Panc1 (cell line): Measurements from ENCODE around the gene LY6G6F. TPM values are rescaled to one million over a fixed set of nuclear protein-coding genes. Genes with fewer than 3 reads are reported as not detected.

Source experiments
- ATAC-seq: fragments of 200-7000 bp; cut with Tn5 transposase; 2 replicates; pipeline ENCODE4 v1.9.1; 2020; ENCODE audit warnings: mild to moderate bottlenecking, moderate library complexity
- BruUV-seq: library from RNA; stranded (reverse); fragments of 400-500 nt; replicated peaks from 2 replicates; lab custom pipeline; 2021; lab: Mats Ljungman, UMichigan
- CTCF ChIA-PET: fragments of 300-600 bp; sonication (Branson Sonifier 250); formaldehyde crosslinking; loops from one replicate; lab custom pipeline; 2022; ENCODE audit warnings: antibody characterized with exemption; lab: Charles Lee
- POLR2A ChIA-PET: fragments of 300-600 bp; sonication (Branson Sonifier 250); formaldehyde crosslinking; loops from one replicate; lab custom pipeline; 2022; ENCODE audit warnings: antibody characterized with exemption; lab: Charles Lee
- DNase-seq: peaks from one replicate; pipeline ENCODE4 v3.0.0-alpha.2; 2010; ENCODE audit warnings: low read depth, low spot score
- H3K27ac ChIP-seq: 2 replicates; pipeline ENCODE4 v1.5.1; 2011; ENCODE audit warnings: mild to moderate bottlenecking, low read length, inconsistent platforms
- H3K27me3 ChIP-seq: fragments of 200-500 bp; sonication (Bioruptor generic); 2 replicates; pipeline ENCODE4 v1.6.0; 2014; ENCODE audit warnings: low read length, inconsistent platforms; ENCODE audit not compliant: control insufficient read depth, insufficient read depth
- H3K36me3 ChIP-seq: fragments of 200-500 bp; sonication (Bioruptor generic); 2 replicates; pipeline ENCODE4 v1.5.1; 2014; ENCODE audit warnings: inconsistent platforms, mild to moderate bottlenecking, low read length, moderate library complexity; ENCODE audit not compliant: control insufficient read depth, insufficient read depth
- H3K4me1 ChIP-seq: 2 replicates; pipeline ENCODE4 v1.5.1; 2011; ENCODE audit warnings: inconsistent platforms, mild to moderate bottlenecking, low read length, moderate library complexity; ENCODE audit not compliant: control insufficient read depth, insufficient read depth
- H3K4me3 ChIP-seq, 2 experiments: 2 replicates each; pipeline ENCODE4 v1.5.1; 2011 to 2012; ENCODE audit warnings: low read depth in 2 of 2, low read length in 2 of 2, mild to moderate bottlenecking in 2 of 2, inconsistent platforms in 1 of 2, moderate library complexity in 1 of 2
- H3K9me3 ChIP-seq: fragments of 200-500 bp; sonication (Bioruptor generic); 2 replicates; pipeline ENCODE4 v1.5.1; 2014; ENCODE audit warnings: low read depth, mild to moderate bottlenecking, inconsistent platforms, low read length, moderate library complexity; ENCODE audit not compliant: control insufficient read depth, insufficient read depth
- POLR2AphosphoS5 ChIP-seq: IDR thresholded peaks from 2 replicates; pipeline ENCODE4 v1.6.1; 2012; ENCODE audit warnings: mild to moderate bottlenecking, low read depth, low read length, moderate library complexity
- SIN3A ChIP-seq: IDR thresholded peaks from 2 replicates; pipeline ENCODE4 v1.6.1; 2012; ENCODE audit warnings: low read depth, mild to moderate bottlenecking, low read length, moderate library complexity, borderline replicate concordance; ENCODE audit not compliant: insufficient read depth
- TCF7L2 ChIP-seq: IDR thresholded peaks from 2 replicates; pipeline ENCODE4 v1.6.1; 2011; ENCODE audit warnings: mild to moderate bottlenecking, low read depth, low read length, inconsistent platforms
- in situ Hi-C: cut with HindIII; loops from 2 replicates; pipeline ENCODE4 v1.10.0; 2016; ENCODE audit warnings: low sequenced_read_pairs, low pct_unique_long_range_greater_than_20kb
- intact Hi-C: fragments of 100-400 bp; cut with micrococcal nuclease; formaldehyde crosslinking; loops from one replicate; pipeline ENCODE4 v1.10.0; 2022; ENCODE audit not compliant: unreplicated experiment
- total RNA-seq: library from RNA; stranded (reverse); gene quantifications from one replicate; pipeline ENCODE4 v1.2.1, GENCODE V29; 2021; ENCODE audit not compliant: unreplicated experiment
- TF ChIP-seq, protein P1 (sequence below): fragments of 450-650 bp; IDR thresholded peaks from 2 replicates; pipeline ENCODE4 v1.5.1; 2017; ENCODE audit warnings: mild to moderate bottlenecking
- TF ChIP-seq, protein P2 (sequence below), 2 experiments: IDR thresholded peaks; 2 replicates each; pipeline ENCODE4 v1.6.1; 2011 to 2012; ENCODE audit warnings: low read depth in 2 of 2, control low read depth in 1 of 2, low read length in 1 of 2, mild to moderate bottlenecking in 1 of 2, moderate library complexity in 1 of 2; ENCODE audit not compliant: insufficient read depth in 1 of 2

LY6G6F gene
- total RNA-seq, 1 experiment from 2014 or later = not detected

DNA sequence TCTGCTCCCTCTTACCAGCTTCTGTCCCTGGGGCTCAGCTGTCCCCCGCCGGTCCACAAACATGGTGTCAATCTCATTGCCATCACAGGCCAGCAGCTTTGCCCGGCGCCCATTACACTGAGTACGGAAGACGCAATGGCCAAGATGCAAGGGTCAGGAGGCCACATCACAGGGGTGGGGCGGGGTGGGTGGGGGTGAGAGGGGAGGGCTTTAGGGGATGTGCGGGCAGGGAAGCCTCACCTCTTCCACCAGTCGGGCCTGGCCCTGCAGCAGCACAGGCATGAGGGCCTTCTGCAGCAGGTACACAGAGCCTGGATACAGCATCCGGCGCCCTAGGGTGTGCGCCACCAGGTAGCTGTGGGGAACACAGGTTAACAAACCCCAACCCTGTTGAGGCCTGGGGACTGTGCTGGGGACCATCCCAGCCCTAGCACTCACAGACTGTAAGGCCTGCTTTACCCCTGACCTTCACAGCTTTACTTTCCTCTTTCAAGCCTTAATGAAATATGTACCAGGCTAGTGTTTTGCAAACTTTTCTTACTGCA is 15.0 kb upstream of the LY6G6F start:
- no TSS peak for BruUV-seq
- Histone ChIP-seq H3K9me3 (no peaks in the 10 kb centered on the region), H3K4me1 (no peaks in the 10 kb centered on the region), H3K27me3 (no peaks in the 10 kb centered on the region), H3K36me3 (0 out of 2 replicates have a peak, but pooled peaks cover 5% of the 10 kb centered on the region), H3K27ac (no peak overlapping the region), H3K4me3 (no peak overlapping the region)
- no peak for DNase-seq
- in situ Hi-C loops (no loop called here), intact Hi-C loops (no loop called here)
- no peak for TF ChIP-seq POLR2AphosphoS5
- TF ChIP-seq, protein P1, sequence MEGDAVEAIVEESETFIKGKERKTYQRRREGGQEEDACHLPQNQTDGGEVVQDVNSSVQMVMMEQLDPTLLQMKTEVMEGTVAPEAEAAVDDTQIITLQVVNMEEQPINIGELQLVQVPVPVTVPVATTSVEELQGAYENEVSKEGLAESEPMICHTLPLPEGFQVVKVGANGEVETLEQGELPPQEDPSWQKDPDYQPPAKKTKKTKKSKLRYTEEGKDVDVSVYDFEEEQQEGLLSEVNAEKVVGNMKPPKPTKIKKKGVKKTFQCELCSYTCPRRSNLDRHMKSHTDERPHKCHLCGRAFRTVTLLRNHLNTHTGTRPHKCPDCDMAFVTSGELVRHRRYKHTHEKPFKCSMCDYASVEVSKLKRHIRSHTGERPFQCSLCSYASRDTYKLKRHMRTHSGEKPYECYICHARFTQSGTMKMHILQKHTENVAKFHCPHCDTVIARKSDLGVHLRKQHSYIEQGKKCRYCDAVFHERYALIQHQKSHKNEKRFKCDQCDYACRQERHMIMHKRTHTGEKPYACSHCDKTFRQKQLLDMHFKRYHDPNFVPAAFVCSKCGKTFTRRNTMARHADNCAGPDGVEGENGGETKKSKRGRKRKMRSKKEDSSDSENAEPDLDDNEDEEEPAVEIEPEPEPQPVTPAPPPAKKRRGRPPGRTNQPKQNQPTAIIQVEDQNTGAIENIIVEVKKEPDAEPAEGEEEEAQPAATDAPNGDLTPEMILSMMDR = no peak
- no peak for TF ChIP-seq SIN3A
- TF ChIP-seq TCF7L2 = no peak
- TF ChIP-seq, protein P2, sequence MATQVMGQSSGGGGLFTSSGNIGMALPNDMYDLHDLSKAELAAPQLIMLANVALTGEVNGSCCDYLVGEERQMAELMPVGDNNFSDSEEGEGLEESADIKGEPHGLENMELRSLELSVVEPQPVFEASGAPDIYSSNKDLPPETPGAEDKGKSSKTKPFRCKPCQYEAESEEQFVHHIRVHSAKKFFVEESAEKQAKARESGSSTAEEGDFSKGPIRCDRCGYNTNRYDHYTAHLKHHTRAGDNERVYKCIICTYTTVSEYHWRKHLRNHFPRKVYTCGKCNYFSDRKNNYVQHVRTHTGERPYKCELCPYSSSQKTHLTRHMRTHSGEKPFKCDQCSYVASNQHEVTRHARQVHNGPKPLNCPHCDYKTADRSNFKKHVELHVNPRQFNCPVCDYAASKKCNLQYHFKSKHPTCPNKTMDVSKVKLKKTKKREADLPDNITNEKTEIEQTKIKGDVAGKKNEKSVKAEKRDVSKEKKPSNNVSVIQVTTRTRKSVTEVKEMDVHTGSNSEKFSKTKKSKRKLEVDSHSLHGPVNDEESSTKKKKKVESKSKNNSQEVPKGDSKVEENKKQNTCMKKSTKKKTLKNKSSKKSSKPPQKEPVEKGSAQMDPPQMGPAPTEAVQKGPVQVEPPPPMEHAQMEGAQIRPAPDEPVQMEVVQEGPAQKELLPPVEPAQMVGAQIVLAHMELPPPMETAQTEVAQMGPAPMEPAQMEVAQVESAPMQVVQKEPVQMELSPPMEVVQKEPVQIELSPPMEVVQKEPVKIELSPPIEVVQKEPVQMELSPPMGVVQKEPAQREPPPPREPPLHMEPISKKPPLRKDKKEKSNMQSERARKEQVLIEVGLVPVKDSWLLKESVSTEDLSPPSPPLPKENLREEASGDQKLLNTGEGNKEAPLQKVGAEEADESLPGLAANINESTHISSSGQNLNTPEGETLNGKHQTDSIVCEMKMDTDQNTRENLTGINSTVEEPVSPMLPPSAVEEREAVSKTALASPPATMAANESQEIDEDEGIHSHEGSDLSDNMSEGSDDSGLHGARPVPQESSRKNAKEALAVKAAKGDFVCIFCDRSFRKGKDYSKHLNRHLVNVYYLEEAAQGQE (IDR thresholded peaks at IDR 0.05; ENCODE audit: insufficient read depth in 1 of 2, low read depth in 2 of 2, low read length in 1 of 2) = no peak
- CTCF ChIA-PET = interaction anchor here (0.6 kb wide), 1 partner anchor 12 kb away, joined by 3 read pairs; the partner anchor contains the start of gene ABHD16A
- no peak for ATAC-seq
- POLR2A ChIA-PET = no interaction called here

DNA sequence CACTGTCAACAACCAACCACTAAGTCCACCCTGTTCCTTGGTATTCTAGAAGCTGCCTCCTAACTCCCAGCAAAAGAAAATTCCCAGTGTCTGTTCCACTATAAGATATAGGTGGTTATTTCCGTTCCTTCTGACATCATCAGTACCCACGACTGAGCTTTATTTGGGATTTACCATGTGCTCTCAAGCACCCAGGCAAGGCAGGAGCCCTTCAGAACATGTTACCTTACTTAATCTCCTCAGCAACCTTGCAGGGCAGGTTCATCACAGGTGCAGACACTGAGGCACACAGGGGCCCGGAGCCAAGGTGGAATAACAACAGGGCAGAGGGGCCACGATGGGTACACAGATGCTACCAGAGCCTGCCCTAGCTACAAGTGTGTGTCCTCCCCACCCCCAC is 14.3 kb upstream of the LY6G6F start:
- Histone ChIP-seq H3K4me3 (no peak overlapping the region), H3K27me3 (no peaks in the 10 kb centered on the region), H3K36me3 (0 out of 2 replicates have a peak, but pooled peaks cover 5% of the 10 kb centered on the region), H3K9me3 (no peaks in the 10 kb centered on the region), H3K27ac (no peak overlapping the region), H3K4me1 (no peaks in the 10 kb centered on the region)
- ATAC-seq = no peak
- no TSS peak for BruUV-seq
- ChIA-PET CTCF (interaction anchor here (0.6 kb wide), 1 partner anchor 11 kb away, joined by 3 read pairs; the partner anchor contains the start of gene ABHD16A), POLR2A (no interaction called here)
- intact Hi-C loops = no loop called here
- TF ChIP-seq, protein P1 = no peak
- TF ChIP-seq SIN3A (no peak), TCF7L2 (no peak), POLR2AphosphoS5 (no peak)
- TF ChIP-seq, protein P2 (IDR thresholded peaks at IDR 0.05; ENCODE audit: insufficient read depth in 1 of 2, low read depth in 2 of 2, low read length in 1 of 2) = no peak
- in situ Hi-C loops = no loop called here
- DNase-seq = no peak
